Measurements from ENCODE around the gene GSG1L.
A peak's percentile ranks its signal among the peaks of the same experiment; 100 is the strongest.

GSG1L gene

DNA sequence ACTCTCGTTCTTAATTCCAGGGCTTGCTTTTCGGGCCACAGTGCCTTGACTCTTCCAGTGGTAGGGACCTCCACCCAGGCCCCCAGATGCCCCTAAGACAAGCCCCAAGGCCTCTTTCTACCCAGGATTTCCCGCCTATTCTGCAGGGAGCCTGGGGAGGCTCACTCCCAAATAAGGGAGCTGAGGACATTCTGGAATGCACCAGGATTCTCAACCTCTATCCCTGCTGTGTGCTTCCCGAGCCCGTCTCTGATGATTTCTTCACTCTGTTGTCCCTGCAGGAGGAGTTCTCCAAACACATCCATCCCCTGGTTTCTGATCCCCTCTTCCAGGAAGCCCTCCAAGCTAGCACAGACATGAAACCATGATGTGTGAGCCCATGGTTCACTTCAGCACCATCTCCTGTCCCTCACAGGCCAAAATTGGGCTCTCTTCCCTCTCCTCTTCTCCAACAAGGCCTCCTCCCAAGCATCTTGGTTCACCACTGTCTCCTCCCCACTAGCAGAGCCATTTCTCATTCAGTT lies 257.6 kb downstream of the GSG1L start:
- no peak for DNase-seq

GRCh38 chr16:27803775-27804549 lies 259.6 kb downstream of the GSG1L start:
- no peak for DNase-seq

DNA sequence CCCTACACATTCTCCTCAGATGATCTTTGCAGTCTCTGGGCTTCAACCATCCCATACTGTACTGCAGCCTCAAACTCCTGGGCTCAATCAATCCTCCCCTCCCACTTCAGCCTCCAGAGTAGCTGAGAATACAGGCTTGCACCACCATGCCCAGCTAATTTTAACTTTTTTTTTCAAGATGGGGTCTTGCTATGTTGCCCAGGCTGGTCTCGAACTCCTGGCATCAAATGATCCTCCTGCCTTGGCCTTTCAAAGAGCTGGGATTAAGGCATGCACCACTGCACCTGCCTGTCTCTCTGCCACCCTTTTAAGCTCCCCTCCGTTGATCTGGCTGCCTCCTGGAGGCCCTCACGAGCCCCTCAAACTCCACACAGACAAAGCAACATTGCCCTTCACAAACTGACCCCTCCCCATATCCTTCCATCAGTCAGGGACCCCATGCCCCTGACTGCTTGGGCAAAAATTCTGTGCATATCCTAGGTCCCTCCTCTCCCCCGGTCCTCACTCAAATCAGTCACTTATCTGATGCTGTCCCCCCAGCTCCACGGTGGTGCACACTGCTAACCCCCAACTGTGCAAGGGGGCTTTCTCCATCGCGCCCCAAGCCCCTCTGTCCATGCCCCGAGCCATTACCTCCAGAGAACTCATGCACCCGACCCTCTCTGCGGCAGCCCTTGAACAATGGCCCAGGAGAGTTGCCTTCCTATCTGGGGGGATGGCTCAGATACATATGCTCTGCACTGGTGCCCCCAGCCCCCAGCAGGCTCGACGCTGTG lies 260.7 kb downstream of the GSG1L start:
- DNase-seq: no peak

GRCh38 chr16:27801289-27801945 lies 262.1 kb downstream of the GSG1L start:
- no peak for DNase-seq

GRCh38 chr16:27800817-27801216 lies 262.7 kb downstream of the GSG1L start:
- no peak for DNase-seq

- no peak for DNase-seq
Measured at GRCh38 chr16:27799896-27800295, 263.6 kb downstream of the GSG1L start.

- DNase-seq: no peak
Measured at GRCh38 chr16:27798241-27798640, 265.3 kb downstream of the GSG1L start.

GRCh38 chr16:27795992-27796614 lies 267.4 kb downstream of the GSG1L start:
- peak; percentile 47 for DNase-seq

- DNase-seq: no peak
Measured at GRCh38 chr16:27793249-27793622, 270.3 kb downstream of the GSG1L start.

DNA sequence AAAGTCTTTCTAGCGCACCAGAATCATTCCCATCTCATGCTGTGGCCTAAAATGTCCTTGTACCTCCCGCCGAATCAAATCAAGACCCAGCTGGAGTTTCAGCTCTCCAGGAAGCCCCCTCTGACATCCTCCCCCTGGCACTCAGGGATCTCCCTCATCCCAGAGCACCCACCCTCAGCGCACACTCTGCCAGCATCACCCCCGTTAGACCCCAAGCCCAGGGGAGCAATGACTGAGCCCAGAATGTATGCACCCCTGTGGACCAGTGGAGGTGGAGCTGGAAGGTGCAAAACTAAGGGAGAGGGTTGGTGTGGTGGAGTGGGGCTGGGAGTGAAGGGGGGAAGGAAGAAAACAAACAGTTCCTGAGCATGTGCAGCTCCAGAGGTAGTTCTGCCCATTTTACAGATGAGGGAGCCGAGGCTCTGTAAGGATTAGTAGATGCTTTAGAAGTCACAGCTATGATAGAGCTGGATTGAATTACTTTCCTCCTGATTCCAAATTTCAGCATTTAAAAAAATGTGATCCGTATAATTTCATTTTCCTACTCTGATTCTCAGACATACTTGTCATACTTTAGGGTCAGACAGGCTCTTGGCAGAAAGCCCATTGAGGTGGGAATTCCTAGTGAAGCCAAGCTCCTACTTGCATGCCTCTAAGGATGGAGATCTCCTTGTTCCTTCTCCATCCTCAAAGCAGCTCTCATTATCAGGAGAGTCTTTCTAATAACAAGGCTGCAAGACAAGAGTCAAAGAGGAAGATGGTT lies 270.8 kb downstream of the GSG1L start:
- DNase-seq: no peak

GRCh38 chr16:27791404-27791719 lies 272.2 kb downstream of the GSG1L start:
- DNase-seq: no peak

DNA sequence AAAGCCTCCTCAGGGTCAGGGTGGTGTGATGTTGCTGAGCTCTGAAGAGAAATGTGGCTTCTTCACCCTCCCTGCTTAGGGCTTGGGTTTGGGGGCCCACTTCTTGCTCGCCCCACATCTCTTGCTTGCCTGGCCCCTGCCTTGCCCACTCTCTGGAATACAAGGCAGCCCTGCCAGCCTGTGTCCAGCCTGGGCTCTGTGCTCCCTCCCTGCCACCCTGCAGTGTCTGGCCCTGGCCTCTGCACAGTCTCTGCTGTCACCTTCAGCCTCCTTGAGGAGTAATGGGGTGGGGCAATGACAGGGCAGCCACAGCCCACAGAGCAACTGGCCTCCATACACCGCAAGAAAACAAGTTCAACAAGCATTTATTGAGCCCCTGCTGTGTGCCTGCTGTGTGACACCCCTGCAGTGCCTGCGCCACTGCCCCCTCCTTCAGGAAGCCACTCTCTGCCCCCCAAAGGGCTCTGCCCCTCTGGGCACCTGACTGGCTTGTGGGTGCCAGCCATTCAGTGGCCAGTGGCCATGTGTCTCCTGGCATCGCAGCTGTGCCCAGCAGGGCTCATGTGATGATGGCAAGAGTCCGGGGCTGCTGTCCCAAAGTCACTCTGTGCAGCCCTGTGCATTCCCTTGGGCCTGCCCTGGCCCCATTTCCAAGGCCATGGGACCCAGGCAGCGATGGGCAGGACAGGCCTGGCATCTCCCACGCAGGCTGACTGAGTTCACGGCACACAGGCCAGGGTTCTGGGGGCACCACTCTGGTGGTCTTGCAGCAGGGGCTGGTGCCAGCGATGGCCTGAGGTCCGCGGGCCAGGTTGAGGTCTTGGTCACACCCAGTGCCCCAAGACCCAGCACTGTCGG lies 272.7 kb downstream of the GSG1L start:
- DNase-seq: no peak

DNA sequence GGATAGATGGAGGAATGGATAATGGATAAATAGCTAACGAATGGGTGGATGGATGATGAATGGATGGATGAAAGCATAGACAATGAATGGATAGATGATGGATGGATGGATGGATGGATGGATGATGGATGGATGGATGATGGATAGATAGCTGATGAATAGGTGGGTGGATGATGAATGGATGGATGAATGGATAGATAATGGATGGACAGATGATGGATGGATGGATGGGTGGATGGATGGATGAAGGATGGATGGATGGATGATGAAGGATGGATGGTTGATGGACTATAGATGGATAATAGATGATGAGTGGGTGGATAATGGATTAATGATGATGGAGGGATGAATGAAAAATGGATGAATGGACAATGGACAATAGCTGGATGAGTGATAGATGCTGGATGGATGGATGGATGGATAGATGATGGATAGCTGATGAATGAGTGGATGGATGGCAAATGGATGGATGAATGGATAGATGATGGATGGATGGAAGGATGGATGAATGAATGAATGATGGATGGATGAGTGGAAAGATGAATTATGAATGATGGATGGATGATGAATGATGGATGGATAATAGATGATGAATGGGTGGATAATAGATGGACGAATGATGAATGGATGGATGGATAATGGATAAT lies 273.8 kb downstream of the GSG1L start:
- no peak for DNase-seq

DNA sequence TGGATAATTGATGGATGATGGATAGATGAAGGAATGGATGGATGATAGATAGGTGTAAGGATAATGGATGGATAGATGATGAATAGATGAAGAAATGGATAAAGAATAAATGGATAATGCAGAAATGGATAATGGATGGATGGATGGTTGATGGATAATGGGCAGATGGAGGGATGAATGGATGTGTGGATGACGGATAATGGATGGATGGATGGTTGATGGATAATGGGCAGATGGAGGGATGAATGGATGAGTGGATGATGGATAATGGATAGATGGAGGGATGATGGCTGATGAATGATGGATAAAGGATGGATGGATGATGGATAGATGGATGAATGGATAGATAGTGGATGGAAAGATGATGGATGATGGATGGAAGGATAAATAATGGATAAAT lies 274.4 kb downstream of the GSG1L start:
- no peak for DNase-seq

GRCh38 chr16:27787665-27788064 lies 275.8 kb downstream of the GSG1L start:
- no peak for DNase-seq

DNA sequence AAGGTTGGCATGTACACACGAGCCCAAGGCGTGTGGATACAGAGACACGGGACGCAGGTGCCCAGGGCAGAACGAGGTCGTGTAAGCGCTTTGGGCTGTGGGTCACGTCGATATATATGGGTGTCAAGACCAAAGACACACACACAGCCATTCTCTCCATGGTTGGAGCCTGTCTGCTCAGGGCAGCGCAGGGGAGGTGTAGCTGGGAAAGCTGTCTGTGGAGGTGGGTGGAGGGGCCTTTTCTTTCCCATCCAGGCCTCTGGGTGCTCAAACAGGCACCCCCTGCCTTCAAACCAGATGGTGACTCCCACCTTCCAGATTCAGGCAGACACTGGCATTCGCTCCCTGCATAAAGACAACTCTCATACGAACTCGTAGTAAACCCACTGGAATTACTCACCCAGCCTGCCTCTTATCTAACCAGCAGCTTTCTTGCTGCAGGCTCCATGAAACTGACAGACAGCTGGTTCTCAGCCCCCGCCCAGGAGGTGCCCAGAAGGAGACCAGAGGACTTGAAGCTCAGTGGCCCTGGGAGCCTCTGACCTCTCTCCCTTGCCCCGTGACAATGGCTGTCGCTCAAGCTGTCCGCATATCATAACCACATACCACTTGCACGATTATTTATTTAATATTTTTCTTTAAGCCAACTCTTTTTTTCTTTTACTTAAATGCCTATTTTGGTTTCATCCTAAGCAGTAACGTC lies 276.4 kb downstream of the GSG1L start:
- DNase-seq: no peak

- DNase-seq: no peak
Measured at GRCh38 chr16:27786221-27786922, 277.1 kb downstream of the GSG1L start.

GRCh38 chr16:27785307-27785678 lies 278.2 kb downstream of the GSG1L start:
- no peak for DNase-seq

Measured in hematopoietic multipotent progenitor cell treated with erythropoietin and hydrocortisone succinate and interleukin-3 and kit ligand, for 8 days (in vitro differentiated cells).